ENCODE data around the gene SAP25.

Gene SAP25

DNA sequence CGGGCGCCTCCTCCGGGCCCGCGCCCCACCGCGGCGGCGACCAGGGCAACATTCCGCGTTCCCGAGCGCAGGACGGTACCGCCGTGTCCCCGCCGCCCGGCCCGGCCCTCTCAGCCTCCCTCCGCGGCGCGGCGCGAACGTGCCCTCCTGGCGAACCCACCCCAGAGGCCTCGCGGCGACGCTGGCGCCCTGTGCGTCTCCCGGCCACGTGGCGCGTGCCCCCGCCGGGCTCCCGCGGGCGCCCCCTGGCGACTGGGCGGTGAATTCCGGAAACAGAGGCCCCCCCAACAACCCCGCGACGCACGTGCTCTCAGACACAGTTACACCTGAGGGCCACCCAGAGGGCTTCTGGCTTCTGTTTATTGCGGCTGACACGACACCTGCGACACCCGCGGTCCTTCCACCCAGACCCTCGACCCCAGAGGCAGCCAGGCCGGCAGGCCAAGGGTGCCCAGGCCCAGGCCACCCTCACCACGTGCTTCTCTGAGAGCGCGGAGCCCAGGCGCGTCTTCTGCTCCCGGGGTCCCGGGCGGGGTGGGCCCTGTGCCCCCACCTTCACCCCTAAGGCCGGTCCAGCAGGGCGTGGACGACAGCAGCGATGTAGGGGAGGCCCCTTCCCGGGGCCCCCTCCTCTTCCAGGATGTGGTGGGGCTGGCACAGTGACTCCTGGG, at the start of gene SAP25:
Gene SAP25 (minus strand): TSS at position 210 of the 671 bp plus-strand sequence. CDS start 158 bp downstream, at position 52.
- no peak for DNase-seq (ENCODE audit: low read depth)

GRCh38 chr7:100621554-100621953, 47.9 kb upstream of the SAP25 start:
- no peak for DNase-seq (ENCODE audit: low read depth)

DNA sequence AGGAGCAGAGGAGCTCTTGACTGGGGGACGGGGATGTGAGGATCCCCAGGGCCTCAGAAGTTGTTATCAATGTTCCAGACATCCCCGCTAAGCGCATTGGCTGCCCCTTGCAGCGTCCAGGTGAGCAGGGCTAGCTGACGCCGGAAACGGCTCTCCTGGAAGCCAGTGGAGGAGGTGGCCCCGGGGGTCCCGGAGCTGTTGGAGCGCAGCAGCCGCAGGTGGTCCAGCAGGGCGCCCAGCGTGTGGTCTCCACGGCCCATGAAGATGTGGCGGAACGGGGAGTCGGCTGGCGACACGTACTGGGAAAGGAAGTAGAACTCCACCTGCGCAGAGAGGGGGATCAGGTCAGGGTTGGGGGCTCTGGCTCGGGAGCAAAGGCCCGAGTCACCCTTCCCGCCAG, 47.1 kb upstream of the SAP25 start:
- no peak for DNase-seq (ENCODE audit: low read depth)

- no peak for DNase-seq (ENCODE audit: low read depth)
These were observed 46.5 kb upstream of the SAP25 start for GRCh38 chr7:100620239-100620638.

DNA sequence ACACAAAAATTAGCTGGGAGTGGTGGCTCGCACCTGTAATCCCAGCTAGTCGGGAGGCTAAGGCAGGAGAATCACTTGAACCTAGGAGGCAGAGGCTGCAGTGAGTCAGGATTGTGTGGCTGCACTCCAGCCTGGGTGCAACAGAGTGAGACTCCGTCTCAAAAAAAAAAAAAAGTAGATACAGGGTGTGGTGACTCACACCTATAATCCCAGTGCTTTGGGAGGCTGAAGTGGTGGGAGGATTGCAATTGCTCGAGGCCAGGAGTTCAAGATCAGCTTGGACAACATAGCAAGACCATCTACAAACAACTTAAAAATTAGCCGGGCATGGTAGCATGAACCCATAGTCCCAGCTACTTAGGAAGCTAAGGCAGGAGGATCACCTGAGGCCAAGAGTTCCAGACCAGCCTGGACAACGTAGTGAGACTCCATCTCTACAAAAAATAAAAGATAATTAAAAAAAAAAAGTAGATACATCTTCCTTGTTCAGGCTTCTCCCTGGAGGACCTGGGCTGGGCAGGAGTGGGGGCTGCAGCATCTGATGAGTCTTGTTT, 40.7 kb upstream of the SAP25 start:
- no peak for DNase-seq (ENCODE audit: low read depth)

- no peak for DNase-seq (ENCODE audit: low read depth)
These were observed 39.9 kb upstream of the SAP25 start for GRCh38 chr7:100613412-100614175.

- DNase-seq (ENCODE audit: low read depth) = no peak
These were observed 39.2 kb upstream of the SAP25 start for GRCh38 chr7:100612730-100613390.

DNA sequence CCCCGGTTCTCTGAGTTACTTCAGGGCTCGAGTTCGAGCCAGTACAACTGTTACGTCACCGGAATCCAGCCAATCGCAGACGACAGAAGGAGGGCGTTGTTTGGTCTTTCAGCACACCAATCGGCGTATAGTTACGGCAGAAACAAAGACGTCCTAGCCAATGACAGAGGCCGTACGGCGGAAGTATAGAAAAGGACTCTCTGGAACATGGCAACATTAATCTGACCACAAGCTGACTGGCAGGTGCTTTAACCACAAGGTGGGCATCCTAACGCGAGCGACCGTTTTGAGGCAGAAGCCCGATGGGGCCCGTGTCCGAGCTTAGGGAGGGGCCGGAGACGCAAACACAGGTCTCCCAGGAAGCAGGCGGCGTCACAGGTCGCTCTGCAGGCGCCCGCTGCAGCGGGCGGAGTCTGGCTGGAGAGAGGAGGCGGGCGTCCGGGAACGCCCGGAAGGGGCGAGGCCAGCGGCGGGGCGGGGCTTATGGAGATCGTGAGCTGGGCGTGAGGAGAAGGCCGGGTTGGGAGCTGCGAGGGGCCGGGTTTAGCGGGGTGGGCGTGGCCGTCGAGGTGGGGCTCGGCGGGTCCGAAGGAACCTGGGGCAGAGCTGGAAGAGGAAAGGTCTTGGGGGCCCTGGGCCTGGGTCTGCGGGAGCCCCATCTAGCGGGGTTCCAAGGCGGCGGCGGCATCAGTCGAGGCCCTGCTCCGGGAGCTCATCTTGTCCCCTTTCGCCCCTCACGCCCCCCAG, 38.5 kb upstream of the SAP25 start, which contains the start of gene MOSPD3:
Gene MOSPD3 (plus strand): TSS at position 558 of the 747 bp plus-strand sequence. CDS start 252 bp downstream, outside the sequence.
- DNase-seq (ENCODE audit: low read depth) = peak; percentile 96

DNA sequence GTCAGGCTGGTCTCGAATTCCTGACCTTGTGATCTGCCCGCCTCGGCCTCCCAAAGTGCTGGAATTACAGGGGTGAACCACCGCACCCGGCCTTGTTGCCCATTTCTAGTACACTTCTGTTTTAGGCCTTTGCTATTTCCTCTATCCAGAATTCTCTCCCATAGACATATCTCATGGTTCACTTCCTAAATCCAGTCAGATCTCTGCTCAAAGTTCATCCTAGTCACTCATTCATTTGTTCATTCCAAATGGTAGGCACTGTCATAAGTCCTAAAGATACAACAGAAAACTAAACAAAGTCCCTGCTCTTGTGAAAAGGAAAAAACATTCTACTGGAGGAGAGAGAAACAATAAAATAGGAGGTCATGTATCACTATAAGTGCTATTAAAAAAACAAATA, 36.3 kb upstream of the SAP25 start:
- DNase-seq (ENCODE audit: low read depth) = no peak

GRCh38 chr7:100607111-100607510, 33.4 kb upstream of the SAP25 start:
- DNase-seq (ENCODE audit: low read depth) = no peak

DNA sequence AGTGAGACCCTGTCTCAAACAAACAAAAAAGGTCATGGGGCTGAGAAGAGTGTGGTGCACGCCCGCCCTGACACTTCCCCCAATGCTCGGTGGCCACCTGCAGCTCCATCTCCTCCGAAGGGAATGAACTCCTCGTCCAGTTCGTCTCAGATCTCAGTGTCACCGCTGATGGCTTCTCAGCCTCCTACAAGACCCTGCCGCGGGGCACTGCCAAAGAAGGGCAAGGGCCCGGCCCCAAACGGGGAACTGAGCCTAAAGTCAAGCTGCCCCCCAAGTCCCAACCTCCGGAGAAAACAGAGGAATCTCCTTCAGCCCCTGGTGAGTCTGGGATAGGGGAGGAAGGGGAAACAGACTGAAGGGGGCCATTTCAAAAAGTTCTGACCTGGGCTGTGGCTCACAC, 32.6 kb upstream of the SAP25 start:
- DNase-seq (ENCODE audit: low read depth) = no peak

- DNase-seq (ENCODE audit: low read depth) = no peak
These were observed 31.5 kb upstream of the SAP25 start for GRCh38 chr7:100604976-100605911.

DNA sequence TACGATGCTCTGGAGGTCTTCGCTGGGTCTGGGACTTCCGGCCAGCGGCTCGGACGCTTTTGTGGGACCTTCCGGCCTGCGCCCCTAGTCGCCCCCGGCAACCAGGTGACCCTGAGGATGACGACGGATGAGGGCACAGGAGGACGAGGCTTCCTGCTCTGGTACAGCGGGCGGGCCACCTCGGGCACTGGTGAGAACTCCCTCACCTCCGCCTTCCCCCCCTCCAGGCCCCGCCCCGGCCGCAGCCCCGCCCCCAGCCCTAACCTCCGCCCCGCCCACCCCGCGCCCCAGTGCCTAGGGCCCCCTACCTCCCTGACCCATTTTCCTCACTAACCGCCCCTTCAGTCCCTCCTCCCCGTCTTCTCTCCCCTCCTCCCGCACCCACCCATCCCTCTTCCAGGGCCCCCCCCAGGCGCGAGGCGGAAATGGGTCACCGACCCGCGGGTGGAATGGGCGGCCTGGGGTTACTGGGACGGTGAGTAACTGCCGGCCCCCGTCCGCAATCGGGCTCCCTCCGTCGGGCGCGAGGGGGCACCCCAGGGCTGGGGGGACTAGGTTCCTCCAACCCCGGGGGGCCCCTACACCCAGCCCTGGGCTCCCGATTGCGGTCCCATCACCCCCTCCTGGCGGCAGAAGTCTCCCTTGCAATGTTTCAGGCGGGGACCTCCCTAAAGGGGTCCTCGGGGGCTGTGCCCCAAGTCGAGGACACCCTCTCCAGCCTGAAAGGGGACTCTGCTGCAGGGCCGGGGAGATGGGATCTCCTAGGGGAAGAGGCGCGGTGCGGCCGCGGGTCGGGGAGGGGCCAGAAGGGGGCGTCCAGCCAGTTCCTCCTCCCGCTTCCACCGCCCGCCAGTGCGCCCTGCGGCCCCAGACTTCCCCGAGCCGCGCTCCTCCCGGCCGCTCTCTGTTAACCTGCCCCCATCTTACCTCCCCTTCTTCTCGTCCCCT, 30.6 kb upstream of the SAP25 start:
- peak; percentile 69 for DNase-seq (ENCODE audit: low read depth)

DNA sequence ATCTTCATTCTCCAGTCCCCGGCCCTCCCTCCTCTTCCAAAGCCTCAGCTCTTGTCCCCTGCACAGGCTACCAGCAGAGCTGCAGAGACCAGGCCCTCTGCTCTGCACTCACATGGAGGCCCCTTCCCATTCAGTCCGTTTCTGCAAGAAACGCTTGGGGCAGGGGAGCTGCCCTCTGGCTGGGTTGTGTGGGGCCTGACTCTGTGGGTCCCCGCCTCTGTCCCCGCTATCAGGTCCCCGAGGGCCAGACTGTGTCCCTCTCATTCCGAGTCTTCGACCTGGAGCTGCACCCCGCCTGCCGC, 30.0 kb upstream of the SAP25 start:
- DNase-seq (ENCODE audit: low read depth) = no peak

DNA sequence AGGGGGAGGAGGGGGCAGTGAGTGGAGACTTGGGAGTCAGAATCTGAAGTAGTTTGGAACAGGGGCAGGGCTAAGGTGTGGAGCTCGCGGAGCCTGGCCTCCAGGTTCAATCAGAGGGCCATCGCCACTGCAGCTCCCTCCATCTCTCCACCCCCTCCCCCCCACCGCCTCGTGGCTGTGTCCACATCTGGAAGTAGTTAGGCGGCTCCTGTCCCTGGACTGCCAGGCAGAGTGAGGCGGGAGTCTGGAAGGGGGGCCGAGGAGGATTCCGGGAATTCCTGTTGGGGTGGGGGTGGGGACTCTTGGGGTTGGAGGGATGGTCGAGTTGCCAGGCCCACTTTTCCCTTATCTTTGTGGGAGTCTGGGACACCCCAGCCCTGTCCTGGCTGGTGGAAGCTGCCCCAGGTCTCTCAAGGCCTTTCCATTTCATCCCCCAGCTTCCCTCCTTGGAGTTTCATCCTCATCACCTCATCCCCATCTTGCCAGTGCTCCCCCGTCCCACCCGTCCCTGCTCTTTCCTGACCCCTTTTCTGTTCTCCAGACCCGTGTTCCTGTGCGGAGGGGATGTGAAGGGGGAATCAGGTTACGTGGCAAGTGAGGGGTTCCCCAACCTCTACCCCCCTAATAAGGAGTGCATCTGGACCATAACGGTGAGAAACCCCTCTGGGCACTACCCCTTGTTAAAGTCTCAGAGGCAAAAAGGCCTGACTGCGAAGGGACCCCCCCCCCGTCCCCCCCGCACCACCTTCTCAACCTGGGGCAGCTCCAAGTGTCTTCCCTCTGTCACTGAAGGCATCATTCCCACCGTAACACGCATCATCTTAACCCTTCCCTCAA, 29.4 kb upstream of the SAP25 start:
- no peak for DNase-seq (ENCODE audit: low read depth)

DNA sequence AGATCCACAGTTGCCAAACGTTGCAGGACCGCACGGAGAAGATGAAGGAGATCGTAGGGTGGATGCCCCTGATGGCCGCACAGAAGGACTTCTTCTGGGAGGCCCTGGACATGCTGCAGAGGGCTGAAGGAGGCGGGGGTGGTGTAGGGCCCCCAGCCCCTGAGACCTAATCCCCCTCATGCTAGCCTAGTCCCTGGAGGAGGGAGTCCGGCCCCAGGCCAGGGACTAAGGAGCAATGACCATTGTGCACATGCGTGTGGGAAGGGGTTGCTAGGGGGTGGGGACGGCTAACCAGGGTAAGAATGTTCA, 27.0 kb upstream of the SAP25 start:
- no peak for DNase-seq (ENCODE audit: low read depth)

DNA sequence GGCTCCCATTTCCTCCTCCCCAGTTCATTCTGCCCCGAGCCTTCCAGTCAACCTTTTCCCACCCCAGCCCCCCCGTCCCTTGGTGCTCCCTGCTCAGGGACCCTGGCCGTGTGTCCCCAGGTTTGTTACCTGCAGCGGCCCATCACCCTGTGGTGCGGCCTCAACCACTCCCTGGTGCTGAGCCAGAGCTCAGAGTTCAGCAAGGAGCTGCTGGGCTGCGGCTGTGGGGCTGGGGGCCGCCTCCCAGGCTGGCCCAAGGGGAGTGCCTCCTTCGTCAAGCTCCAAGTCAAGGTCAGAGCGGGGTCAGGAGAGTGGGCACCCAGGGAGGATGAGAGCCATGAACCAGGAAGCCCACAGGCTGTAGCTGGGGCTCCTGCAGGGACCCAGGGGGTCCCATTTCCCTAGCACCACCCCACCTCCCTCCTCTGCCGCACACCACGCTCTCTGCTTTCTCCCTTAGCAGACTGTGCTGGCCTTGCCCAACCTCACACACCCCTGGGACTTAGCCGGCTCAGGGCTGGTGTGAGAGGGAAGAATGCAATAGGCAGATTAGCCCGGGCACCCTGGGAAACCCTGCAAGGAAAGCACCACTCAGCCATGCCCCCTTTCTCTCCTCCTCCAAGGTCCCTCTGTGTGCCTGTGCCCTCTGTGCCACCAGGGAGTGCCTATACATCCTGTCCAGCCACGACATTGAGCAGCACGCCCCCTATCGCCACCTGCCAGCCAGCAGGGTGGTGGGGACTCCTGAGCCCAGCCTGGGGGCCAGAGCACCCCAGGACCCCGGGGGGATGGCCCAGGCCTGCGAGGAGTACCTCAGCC, 26.4 kb upstream of the SAP25 start:
- no peak for DNase-seq (ENCODE audit: low read depth)

DNA sequence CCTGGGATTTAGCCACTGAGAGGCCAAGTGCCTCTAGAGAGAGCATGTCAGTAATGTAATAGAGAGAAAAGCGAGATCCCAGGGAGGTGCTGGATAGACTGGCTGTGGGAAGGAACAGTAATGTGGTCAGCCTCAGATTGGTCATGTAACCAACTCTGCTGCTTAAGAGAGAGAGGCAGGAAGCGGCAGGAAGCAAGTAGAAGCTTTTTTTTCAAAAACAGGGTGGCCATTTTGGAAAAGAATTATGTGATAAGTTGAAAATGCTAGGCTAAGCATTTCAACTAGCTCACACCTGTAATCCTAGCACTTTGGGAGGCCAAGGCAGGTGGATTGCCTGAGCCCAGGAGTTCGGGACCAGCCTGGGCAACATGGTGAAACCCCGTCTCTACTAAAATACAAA, 24.7 kb upstream of the SAP25 start:
- DNase-seq (ENCODE audit: low read depth) = no peak
